Sigmoid colon (tissue), 4 donors: ENCODE data around the gene CECR2.

Experiments used
- EP300 ChIP-seq, 4 donors: sonication (generic); formaldehyde crosslinking; IDR thresholded peaks; one replicate each; pipeline ENCODE4 v1.6.1; 2017; ENCODE audit warnings: antibody characterized with exemption in 4 of 4
- POLR2A ChIP-seq, 2 donors: fragments of 450-650 bp; IDR thresholded peaks; one replicate each; pipeline ENCODE4 v1.6.1; 2016; ENCODE audit warnings: antibody characterized with exemption in 2 of 2, mild to moderate bottlenecking in 2 of 2, moderate library complexity in 2 of 2

- TF ChIP-seq POLR2A (IDR thresholded peaks at IDR 0.05) (no peak), EP300 (IDR thresholded peaks at IDR 0.05) (no peak)
Observed at GRCh38 chr22:17541476-17541875, 172.2 kb downstream of the CECR2 start.
